NCI-H1048 (cell line): ENCODE results near the gene HORMAD1.
"Not testable (repeated sequence)": the region's sequence is repeated elsewhere in the genome, so short reads cannot be mapped to it uniquely, and the experiment has no call there.

Source experiments
- DNase-seq: peaks from one replicate; lab custom pipeline; 2025; lab: John Stamatoyannopoulos, UW

The HORMAD1 gene

GRCh38 chr1:150720703-150721102 lies at the start of gene HORMAD1:
Gene HORMAD1 (minus strand): TSS chr1:150720895. CDS start chr1:150719505, 1,390 bp downstream.
- no peak for DNase-seq

- not testable (repeated sequence) for DNase-seq
These were observed 47.0 kb upstream of the HORMAD1 start for GRCh38 chr1:150767704-150768103.

DNA sequence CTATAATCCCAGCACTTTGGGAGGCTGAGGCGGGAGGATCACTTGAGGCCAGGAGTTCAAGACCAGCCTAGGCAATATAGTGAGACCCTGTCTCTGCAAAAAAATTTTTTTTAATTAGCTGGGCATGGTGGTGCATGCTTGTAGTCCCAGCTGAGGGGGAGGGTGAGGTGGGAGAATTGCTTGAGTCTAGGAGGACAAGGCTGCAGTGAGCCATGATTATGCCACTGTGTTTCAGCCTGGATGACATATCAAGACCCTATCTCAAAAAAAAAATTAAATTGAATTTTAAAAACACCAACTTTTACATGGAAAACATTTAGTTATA lies 45.2 kb upstream of the HORMAD1 start:
- not testable (repeated sequence) for DNase-seq

DNA sequence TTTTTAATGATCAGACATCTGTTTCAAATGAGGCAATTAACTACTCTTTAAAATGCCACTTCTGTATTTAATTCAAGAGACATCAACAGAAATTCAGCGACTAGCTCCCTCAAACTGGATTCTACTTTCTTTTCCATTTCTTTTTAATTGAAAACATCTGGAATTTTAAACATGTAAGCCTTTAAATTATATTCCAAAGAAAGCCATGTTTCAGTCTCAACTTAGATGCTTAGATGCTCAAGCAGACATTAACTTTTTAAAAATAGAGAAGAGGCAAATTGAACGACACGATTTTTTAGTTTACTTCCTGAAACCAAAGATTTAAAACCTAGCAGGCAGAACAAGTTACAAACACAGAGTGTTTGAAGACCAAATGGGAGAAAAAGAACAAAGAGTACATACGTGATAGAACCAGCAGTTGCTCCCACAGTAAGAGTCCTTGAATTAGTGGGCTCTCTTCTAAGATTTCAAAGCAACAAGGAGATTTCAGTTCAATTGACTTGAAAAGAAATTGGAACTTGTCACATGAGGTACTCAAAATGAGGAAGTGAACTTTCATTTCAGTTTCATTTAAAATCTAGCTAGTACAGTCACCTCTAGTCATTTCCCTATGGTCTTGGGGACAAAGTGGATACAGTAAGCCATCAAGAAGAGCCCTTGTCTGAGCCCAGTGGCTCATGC lies 44.7 kb upstream of the HORMAD1 start, which contains the start of gene CTSS:
Gene CTSS, minus strand, starts transcription at position 483 of the 681 bp plus-strand sequence. CDS start 1,015 bp downstream, outside the sequence.
- DNase-seq, result no peak

DNA sequence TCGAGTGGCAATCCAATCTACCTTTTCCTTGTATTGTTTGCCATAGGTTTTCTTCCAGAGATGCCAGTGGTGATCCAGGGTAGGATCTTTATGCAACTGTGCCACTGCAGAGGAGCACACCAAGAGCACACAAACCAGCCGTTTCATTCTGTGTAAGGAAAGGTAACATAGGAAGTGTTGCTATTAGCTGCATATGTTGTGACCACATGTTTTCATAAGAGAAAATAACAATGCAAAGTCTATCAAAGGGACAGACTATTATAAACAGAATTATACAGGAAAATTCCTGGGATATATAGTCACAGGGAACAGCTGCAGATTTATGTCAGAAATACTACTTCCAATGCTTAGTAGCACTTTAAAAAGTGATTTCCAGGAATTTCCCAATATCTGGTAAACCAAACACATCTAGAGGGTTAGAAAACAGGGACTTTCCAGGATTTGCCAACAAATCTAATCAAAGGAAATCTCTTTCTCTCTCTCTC lies 44.0 kb upstream of the HORMAD1 start:
- no peak for DNase-seq

- DNase-seq, result no peak
These were observed 42.3 kb upstream of the HORMAD1 start for GRCh38 chr1:150763018-150763417.

GRCh38 chr1:150762552-150762951 lies 41.9 kb upstream of the HORMAD1 start:
- no peak for DNase-seq

- DNase-seq, result no peak
These were observed 41.1 kb upstream of the HORMAD1 start for GRCh38 chr1:150761801-150762200.

DNA sequence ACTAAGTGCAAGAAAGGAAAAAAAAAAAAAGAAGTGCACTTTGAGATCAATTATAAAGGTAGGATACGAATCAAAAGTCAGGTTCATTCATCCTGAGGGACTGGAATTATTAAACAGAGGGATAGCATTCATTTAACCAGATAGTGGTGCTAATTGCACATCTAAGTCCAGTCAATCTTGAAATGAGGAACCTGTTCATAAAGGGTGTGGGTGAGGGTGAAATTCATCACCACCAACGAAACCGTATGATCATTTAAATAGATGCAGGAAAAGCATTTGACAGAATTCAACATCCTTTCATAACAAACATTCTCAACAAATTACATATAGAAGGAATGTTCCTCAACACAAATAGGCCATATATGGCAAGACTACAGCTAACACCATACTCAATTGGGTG lies 39.3 kb upstream of the HORMAD1 start:
- no peak for DNase-seq

DNA sequence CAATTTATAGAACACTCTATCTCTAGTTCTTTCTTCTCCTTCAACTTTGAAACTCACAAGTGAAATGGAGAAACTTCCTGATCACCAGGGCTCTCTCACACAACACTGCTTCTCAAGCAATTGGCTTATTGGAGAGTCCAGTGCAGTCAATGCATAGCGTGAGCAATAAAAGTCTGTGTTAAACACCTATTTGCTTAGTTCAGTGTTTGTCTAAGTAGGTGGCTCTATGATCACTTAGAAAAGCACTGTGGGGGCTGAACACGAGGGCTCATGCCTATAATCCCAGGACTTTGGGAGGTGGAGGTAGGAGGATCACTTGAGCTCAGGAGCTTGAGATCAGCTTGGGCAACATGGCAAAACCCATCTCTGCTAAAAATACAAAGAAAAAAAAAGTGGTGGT lies 32.7 kb upstream of the HORMAD1 start:
- DNase-seq, result no peak

DNA sequence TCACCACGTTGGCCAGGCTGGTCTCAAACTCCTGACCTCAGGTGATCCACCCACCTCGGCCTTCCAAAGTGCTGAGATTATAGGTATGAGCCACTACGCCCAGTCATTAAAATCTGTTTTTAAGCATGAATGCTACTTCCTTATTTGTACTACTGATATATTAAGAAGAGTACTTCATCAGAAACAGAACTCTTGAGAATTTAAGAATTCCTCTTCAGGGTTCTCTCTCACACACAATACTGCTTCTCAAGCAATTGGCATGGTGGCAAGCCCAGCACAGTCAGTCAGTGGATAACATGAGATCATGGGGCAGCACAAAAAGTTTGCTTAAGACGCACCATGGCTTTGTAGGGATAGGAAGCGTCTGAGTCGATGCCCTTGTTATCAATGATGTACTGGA lies 30.7 kb upstream of the HORMAD1 start:
- DNase-seq, result no peak

- no peak for DNase-seq
These were observed 29.1 kb upstream of the HORMAD1 start for GRCh38 chr1:150749720-150750311.

DNA sequence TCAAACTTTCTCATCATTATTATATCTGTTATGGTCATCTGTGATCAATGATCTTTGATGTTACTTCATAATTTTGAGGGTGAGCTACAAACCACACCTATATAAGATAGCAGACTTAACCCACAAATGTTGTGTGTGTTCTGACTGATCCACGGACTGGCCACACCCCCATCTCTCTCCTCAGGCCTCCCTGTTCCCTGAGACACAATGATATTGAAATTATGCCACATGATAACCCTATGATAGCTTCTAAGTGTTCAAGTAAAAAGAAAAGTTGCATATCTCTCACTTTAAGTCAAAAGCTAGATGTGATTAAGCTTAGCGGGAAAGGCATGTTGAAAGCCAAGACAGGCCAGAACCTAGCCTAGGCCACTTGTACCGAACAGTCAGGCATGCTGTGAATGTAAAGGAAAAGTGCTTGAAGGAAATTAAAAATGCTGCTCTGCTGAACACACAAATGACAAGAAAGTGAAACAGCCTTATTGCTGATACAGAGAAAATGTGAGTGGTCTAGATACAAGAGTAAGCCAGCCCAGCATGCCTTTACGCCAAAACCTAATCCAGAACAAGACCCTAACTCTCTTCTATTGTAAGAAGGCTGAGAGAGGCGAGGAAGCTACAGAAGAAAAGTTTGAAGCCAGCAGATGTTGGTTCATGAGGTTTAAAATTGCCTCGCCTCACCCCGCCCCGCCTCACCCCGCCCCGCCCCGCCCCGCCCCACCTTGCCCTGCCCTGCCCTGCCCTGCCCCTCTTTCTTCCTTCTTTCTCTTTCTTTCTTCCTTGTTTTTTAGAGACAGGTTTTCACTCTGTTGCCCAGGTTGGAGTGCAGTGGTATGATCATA lies 28.4 kb upstream of the HORMAD1 start:
- no peak for DNase-seq

GRCh38 chr1:150730130-150730721 lies 9.5 kb upstream of the HORMAD1 start:
- no peak for DNase-seq

DNA sequence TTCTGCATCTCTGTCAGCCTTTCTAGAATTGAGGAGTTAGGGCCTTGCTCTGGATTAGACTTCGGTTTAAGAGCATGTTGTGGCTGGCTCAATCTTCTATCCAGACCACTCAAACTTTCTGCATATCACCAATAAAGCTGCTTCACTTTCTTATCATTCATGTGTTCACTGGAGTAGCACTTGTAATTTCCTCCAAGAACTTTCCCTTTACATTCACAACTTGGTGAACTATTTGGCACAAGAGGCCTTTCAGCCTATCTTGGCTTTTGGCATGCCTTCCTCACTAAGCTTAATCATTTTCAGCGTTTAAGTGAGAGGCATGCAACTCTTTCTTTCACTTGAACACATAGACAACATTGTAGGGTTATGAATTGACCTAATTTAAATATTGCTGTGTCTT lies 3.6 kb upstream of the HORMAD1 start:
- DNase-seq, result no peak

DNA sequence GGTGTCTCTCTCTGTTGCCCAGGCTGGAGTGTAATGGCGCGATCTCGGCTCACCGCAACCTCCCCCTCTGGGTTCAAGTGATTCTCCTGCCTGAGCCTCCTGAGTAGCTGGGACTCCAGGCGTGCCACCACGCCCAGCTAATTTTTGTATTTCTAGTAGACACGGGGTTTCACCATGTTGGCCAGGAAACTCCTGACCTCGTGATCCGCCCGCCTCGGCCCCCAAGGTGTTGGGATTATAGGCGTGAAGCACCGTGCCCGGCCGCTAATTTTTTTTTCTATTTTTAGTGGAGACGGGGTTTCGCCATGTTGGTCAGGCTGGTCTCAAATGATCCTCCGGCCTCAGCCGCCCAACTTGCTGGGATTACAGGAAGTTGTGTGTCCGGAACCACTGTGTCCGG lies 597 bp downstream of the HORMAD1 start:
- no peak for DNase-seq

DNA sequence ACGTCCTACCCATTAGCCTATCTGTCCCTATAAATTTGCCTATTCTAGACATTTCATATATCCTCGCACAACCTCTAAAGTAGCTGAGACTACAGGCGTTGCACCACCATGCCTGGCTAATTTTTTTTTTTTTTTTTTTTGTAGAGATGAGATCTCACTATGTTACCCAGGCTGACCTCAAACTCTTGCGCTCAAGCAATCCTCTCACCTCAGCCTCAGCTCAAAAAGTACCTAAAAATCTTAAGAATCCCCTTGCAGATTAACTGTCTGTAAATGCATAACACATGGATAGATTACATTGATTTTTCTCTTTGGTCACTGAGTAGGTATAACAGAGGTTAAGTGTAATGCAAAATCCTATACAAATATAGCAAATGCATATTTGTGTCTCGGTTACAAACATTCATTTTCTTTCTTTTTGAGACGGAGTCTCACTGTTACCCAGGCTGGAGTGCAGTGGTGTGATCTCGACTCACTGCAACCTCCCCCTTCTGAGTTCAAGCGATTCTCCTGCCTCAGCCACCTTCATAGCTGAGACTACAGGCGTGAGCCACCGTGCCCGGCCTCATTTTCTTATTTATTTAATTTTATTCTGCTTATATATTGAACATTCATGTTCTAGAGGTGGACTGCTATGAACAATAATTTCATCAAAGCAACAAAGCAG lies 2.3 kb downstream of the HORMAD1 start:
- DNase-seq, result no peak

DNA sequence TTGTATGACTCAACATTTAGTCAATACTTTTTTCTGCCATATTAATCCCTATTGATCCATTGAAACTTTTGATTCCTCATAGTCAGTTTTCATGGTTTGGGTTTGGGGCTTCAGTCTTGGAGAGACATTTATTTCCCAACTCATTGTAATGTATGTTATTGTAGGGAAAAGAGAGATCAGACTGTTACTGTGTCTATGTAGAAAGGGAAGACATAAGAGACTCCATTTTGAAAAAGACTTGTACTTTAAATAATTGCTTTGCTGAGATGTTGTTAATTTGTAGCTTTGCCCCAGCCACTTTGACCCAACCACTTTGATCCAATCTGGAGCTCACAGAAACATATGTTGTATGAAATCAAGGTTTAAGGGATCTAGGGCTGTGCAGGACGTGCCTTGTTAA lies 11.7 kb downstream of the HORMAD1 start:
- not testable (repeated sequence) for DNase-seq

DNA sequence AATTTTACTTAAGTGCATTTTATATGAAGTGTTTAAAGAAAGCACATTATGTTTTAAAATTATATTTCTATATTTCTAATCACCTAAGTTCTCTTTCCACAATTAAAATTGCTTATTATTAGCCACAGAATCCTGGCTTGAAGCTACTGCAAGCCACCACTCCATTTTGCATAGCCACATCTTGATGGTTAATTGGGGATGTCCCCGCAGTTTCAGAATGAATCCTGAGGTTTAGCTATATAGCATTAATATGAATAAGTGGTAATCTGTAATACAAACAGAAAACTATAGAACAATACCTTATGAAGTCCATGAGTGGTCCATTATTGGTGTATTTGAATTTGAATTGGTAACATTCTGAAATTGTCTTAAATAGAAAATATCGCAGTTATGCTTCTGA lies 12.1 kb downstream of the HORMAD1 start:
- no peak for DNase-seq

DNA sequence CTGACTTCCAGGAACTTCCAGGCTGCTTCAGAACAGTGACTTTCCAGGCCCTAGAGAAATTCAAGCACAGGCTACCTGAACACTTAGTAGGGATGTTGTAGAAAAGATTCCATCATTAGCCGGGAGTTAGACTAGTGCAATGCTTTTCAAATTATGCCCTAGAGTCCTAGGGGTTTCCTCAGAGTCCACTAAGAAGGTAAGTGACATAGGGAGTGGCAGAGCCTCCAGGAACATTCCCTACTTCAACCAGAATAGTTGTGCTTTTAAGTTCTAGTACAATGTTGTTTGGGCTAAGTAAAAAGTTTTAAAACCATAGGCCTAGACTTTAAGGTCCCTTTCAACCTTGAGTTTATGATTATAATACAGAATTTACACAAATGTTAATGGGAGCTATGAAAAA lies 14.6 kb downstream of the HORMAD1 start:
- DNase-seq, result no peak

- no peak for DNase-seq
These were observed 17.3 kb downstream of the HORMAD1 start for GRCh38 chr1:150703427-150703826.
